ENCODE measurements around the gene ZNF862. TPM values are rescaled to one million over a fixed set of nuclear protein-coding genes. Genes with fewer than 3 reads are reported as not detected.

Gene ZNF862
- total and polyA plus RNA-seq, 10 of the 15 experiments (the other 5 are each of a cell fraction or from before 2014, with no cell fraction given) = 0.49 to 7.7 (median 3.5) TPM

DNA sequence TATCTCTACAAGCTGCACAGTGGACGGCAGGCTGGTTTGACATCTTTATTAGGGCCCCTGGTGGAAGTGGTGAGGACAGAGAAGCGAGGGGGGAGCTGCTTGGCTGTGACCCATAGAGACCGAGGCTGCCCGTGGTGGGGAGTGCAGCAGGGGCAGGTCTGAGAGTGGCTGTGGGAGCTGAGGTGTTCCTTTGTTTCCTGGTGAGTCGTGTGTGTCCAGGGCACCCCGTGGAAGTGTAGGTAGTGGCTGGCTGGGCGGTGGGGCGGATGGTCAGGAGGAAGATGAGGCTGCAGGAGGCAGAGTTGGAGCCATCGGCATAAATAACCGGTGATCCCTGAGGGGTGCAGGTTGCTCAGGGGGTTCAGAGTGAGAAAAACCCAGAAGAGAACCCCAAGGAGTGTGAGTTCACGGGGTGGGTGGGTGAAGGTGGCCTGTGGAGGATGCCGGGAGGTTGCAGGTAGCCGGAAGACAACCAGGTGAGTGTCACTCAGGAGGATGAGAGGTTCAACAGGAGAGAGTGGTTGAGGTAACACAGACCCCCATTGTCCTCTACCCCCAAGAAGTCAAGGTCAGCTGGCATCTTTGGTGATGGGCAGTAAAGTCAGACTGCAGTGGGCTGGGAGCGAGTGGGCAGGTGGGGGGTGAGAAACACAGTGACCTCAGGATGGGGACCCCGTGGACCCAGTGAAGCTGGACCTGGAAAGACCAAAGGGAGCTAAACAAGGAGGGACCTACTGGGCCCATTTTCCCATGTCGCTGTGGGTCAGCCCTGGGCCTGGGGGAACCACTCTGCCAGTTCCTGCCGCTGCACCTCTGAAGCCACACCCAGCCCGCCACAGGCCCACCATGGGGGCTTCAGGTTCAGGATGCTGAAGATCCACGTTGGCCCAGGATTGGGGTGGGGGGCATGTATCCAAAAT is 43.4 kb downstream of the ZNF862 start (continued):
- TF ChIP-seq, protein P1, sequence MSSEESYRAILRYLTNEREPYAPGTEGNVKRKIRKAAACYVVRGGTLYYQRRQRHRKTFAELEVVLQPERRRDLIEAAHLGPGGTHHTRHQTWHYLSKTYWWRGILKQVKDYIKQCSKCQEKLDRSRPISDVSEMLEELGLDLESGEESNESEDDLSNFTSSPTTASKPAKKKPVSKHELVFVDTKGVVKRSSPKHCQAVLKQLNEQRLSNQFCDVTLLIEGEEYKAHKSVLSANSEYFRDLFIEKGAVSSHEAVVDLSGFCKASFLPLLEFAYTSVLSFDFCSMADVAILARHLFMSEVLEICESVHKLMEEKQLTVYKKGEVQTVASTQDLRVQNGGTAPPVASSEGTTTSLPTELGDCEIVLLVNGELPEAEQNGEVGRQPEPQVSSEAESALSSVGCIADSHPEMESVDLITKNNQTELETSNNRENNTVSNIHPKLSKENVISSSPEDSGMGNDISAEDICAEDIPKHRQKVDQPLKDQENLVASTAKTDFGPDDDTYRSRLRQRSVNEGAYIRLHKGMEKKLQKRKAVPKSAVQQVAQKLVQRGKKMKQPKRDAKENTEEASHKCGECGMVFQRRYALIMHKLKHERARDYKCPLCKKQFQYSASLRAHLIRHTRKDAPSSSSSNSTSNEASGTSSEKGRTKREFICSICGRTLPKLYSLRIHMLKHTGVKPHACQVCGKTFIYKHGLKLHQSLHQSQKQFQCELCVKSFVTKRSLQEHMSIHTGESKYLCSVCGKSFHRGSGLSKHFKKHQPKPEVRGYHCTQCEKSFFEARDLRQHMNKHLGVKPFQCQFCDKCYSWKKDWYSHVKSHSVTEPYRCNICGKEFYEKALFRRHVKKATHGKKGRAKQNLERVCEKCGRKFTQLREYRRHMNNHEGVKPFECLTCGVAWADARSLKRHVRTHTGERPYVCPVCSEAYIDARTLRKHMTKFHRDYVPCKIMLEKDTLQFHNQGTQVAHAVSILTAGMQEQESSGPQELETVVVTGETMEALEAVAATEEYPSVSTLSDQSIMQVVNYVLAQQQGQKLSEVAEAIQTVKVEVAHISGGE (CRISPR knock-in tag; IDR thresholded peaks at IDR 0.05) = no peak
- TF ChIP-seq EZH2 (IDR thresholded peaks at IDR 0.05; ENCODE audit: borderline replicate concordance, control insufficient read depth, low read depth, low read length) (no peak), YBX1 (IDR thresholded peaks at IDR 0.05) (no peak), CBFB (IDR thresholded peaks at IDR 0.05; ENCODE audit: low read depth) (no peak), NFIC (IDR thresholded peaks at IDR 0.05; ENCODE audit: low read depth, low read length) (no peak), CEBPZ (IDR thresholded peaks at IDR 0.05; ENCODE audit: low read depth, low read length) (no peak), CBX3 (IDR thresholded peaks at IDR 0.05; ENCODE audit: borderline replicate concordance, low read depth) (no peak), BRCA1 (IDR thresholded peaks at IDR 0.05; ENCODE audit: low read depth, low read length) (no peak)
- TF ChIP-seq, protein P2, sequence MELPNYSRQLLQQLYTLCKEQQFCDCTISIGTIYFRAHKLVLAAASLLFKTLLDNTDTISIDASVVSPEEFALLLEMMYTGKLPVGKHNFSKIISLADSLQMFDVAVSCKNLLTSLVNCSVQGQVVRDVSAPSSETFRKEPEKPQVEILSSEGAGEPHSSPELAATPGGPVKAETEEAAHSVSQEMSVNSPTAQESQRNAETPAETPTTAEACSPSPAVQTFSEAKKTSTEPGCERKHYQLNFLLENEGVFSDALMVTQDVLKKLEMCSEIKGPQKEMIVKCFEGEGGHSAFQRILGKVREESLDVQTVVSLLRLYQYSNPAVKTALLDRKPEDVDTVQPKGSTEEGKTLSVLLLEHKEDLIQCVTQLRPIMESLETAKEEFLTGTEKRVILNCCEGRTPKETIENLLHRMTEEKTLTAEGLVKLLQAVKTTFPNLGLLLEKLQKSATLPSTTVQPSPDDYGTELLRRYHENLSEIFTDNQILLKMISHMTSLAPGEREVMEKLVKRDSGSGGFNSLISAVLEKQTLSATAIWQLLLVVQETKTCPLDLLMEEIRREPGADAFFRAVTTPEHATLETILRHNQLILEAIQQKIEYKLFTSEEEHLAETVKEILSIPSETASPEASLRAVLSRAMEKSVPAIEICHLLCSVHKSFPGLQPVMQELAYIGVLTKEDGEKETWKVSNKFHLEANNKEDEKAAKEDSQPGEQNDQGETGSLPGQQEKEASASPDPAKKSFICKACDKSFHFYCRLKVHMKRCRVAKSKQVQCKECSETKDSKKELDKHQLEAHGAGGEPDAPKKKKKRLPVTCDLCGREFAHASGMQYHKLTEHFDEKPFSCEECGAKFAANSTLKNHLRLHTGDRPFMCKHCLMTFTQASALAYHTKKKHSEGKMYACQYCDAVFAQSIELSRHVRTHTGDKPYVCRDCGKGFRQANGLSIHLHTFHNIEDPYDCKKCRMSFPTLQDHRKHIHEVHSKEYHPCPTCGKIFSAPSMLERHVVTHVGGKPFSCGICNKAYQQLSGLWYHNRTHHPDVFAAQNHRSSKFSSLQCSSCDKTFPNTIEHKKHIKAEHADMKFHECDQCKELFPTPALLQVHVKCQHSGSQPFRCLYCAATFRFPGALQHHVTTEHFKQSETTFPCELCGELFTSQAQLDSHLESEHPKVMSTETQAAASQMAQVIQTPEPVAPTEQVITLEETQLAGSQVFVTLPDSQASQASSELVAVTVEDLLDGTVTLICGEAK (IDR thresholded peaks at IDR 0.05; ENCODE audit: borderline replicate concordance) = no peak
- TF ChIP-seq, protein P3, sequence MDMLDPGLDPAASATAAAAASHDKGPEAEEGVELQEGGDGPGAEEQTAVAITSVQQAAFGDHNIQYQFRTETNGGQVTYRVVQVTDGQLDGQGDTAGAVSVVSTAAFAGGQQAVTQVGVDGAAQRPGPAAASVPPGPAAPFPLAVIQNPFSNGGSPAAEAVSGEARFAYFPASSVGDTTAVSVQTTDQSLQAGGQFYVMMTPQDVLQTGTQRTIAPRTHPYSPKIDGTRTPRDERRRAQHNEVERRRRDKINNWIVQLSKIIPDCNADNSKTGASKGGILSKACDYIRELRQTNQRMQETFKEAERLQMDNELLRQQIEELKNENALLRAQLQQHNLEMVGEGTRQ (IDR thresholded peaks at IDR 0.05; ENCODE audit: borderline replicate concordance, low read depth, low read length) = no peak

All from GM12878 (cell line).